CD4-positive, alpha-beta T cell (primary cell): ENCODE results near the gene PATJ. TPM values are rescaled to one million over a fixed set of nuclear protein-coding genes. Genes with fewer than 3 reads are reported as not detected.

Experiments
- ATAC-seq: fragments of 200-7000 bp; cut with Tn5 transposase; one replicate; pipeline ENCODE4 v1.10.0; 2022; ENCODE audit warnings: mild to moderate bottlenecking; ENCODE audit not compliant: poor library complexity
- CTCF ChIA-PET: fragments of 350-600 bp; sonication (Branson Sonifier 250); formaldehyde crosslinking; loops from one replicate; lab custom pipeline; 2021; ENCODE audit warnings: antibody characterized with exemption, inconsistent platforms; lab: Charles Lee
- POLR2A ChIA-PET: fragments of 350-600 bp; sonication (Branson Sonifier 250); formaldehyde crosslinking; loops from one replicate; lab custom pipeline; 2021; ENCODE audit warnings: antibody characterized with exemption, inconsistent platforms; lab: Charles Lee
- DNase-seq, 14 experiments: peaks; one replicate each; pipeline ENCODE4 v3.0.0-alpha.2; 2013 to 2020; ENCODE audit warnings: mixed read lengths in 2 of 14
- H3K27ac ChIP-seq, 2 donors: one replicate each; pipeline versions ENCODE4 v1.5.1 to v1.7.0; 2013; ENCODE audit warnings: low read length in 2 of 2, low read depth in 1 of 2, mild to moderate bottlenecking in 1 of 2
- H3K27me3 ChIP-seq, 2 experiments: 1 replicate in 1 of 2; 2 replicates in 1 of 2; pipeline versions ENCODE4 v1.6.1 to v1.7.0; 2013; ENCODE audit warnings: low read length in 2 of 2, control low read depth in 1 of 2, mild to moderate bottlenecking in 1 of 2, moderate library complexity in 1 of 2; ENCODE audit not compliant: insufficient read depth in 2 of 2, control insufficient read depth in 1 of 2
- H3K36me3 ChIP-seq: one replicate; pipeline ENCODE4 v1.6.1; 2013; ENCODE audit warnings: low read length, control low read depth; ENCODE audit not compliant: insufficient read depth
- H3K4me1 ChIP-seq: one replicate; pipeline ENCODE4 v1.6.1; 2013; ENCODE audit warnings: low read length, control low read depth; ENCODE audit not compliant: insufficient read depth
- H3K4me3 ChIP-seq: one replicate; pipeline ENCODE4 v1.5.1; 2013; ENCODE audit warnings: mild to moderate bottlenecking, low read length, moderate library complexity
- H3K9me3 ChIP-seq, 2 experiments: 1 replicate in 1 of 2; 2 replicates in 1 of 2; pipeline versions ENCODE4 v1.6.1 to v1.7.0; 2013; ENCODE audit warnings: low read length in 2 of 2, mild to moderate bottlenecking in 2 of 2, control low read depth in 1 of 2, moderate library complexity in 1 of 2; ENCODE audit not compliant: control insufficient read depth in 1 of 2, insufficient read depth in 1 of 2
- H3K27ac Mint-ChIP-seq: one replicate; pipeline ENCODE4 v1.8.0; 2020; ENCODE audit warnings: mixed read lengths
- H3K27me3 Mint-ChIP-seq: one replicate; pipeline ENCODE4 v1.8.0; 2021; ENCODE audit warnings: mixed read lengths
- H3K36me3 Mint-ChIP-seq: one replicate; pipeline ENCODE4 v1.8.0; 2021; ENCODE audit warnings: low read depth, mixed read lengths
- H3K4me1 Mint-ChIP-seq: one replicate; pipeline ENCODE4 v1.8.0; 2021; ENCODE audit warnings: low read depth, mixed read lengths
- H3K4me3 Mint-ChIP-seq: one replicate; pipeline ENCODE4 v1.8.0; 2020; ENCODE audit warnings: mild to moderate bottlenecking, mixed read lengths
- H3K9me3 Mint-ChIP-seq: one replicate; pipeline ENCODE4 v1.8.0; 2020; ENCODE audit warnings: mixed read lengths
- CTCF ChIP-seq: fragments of 200-600 bp; IDR thresholded peaks from one replicate; pipeline ENCODE4 v1.8.0; 2022; ENCODE audit warnings: antibody characterized with exemption, mild to moderate bottlenecking
- intact Hi-C, 2 experiments: fragments of 100-400 bp; cut with DNase I in 1 of 2; cut with micrococcal nuclease in 1 of 2; formaldehyde crosslinking; loops; one replicate each; pipeline versions ENCODE4 v1.15.1 to v1.9.0; 2023 to 2025; cut with DNase I, micrococcal nuclease
- total RNA-seq, 174 experiments: library from RNA in 2 of 174; stranded (reverse) in 2 of 174; gene quantifications; one replicate each; pipeline ENCODE4 v1.2.3 and lab custom pipeline; 2021 to 2026

Gene PATJ
- total RNA-seq, 2 experiments from 2014 or later: 50.4 to 54.1 TPM

GRCh38 chr1:62089570-62089969 is 347.3 kb downstream of the PATJ start:
- Mint-ChIP-seq H3K27ac (no peak overlapping the region), H3K4me1 (no peaks in the 10 kb centered on the region), H3K27me3 (no peaks in the 10 kb centered on the region), H3K4me3 (no peak overlapping the region), H3K36me3 (peaks cover 50% of the 10 kb centered on the region), H3K9me3 (no peaks in the 10 kb centered on the region)
- Histone ChIP-seq H3K27me3 (no peaks in the 10 kb centered on the region), H3K9me3 (no peaks in the 10 kb centered on the region), H3K4me1 (no peaks in the 10 kb centered on the region), H3K27ac (no peak overlapping the region), H3K36me3 (peaks cover 26% of the 10 kb centered on the region), H3K4me3 (no peak overlapping the region)
- intact Hi-C loops: no loop called here
- no peak for TF ChIP-seq CTCF
- ChIA-PET POLR2A (no interaction called here), CTCF (no interaction called here)
- DNase-seq (no peak), ATAC-seq (no peak)

DNA sequence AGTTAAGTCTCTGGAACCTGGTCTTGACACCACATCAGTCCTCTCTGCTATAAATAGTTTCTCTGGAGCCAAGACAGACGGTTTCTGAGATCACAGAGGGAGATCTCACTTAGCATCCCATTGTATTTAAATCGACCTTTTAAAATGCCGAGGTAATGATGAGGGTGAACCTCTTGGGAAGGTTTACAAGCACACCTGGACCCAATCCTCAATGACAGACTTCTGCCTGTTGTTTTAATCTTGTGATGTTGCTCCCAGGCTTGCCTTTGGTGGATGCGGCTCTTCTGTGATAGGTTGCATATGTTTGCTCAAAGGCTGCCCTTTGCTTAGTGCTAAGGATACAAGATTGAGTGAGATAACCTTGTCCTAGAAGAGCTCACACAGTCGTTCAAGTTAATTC is 347.7 kb downstream of the PATJ start:
- intact Hi-C loops: no loop called here
- CTCF ChIA-PET: no interaction called here

DNA sequence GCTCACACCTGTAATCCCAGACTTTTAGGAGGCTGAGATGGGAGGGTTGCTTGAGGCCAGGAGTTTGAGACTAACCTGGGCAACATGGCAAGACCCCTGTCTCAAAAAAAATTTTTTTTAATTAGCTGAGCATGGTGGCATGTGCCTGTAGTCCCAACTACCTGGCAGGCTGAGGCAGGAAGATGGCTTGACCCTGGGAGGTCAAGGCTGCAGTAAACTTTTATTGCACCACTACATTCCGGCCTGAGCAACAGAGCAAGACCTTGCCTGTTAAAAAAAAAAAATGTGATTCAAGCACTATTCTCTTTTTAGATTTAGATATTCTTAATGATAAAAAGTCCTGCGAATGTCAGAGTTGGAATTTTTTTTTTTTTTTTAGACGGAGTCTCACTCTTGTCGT is 349.8 kb downstream of the PATJ start:
- no peaks in the 10 kb centered on the region for H3K27me3 Mint-ChIP-seq
- CTCF ChIA-PET: no interaction called here

More for the DNA sequence above, 347.7 kb downstream of the PATJ start:
- H3K36me3 Mint-ChIP-seq: peaks cover 46% of the 10 kb centered on the region
- no peak for DNase-seq
- Histone ChIP-seq H3K36me3 (peaks cover 22% of the 10 kb centered on the region), H3K9me3 (no peaks in the 10 kb centered on the region), H3K27ac (no peak overlapping the region), H3K4me3 (no peak overlapping the region), H3K27me3 (no peaks in the 10 kb centered on the region), H3K4me1 (no peaks in the 10 kb centered on the region)
- H3K27me3 Mint-ChIP-seq: no peaks in the 10 kb centered on the region
- no peaks in the 10 kb centered on the region for H3K4me1 Mint-ChIP-seq
- H3K9me3 Mint-ChIP-seq: no peaks in the 10 kb centered on the region
- POLR2A ChIA-PET: no interaction called here
- H3K27ac Mint-ChIP-seq: no peak overlapping the region
- H3K4me3 Mint-ChIP-seq: no peak overlapping the region
- ATAC-seq: no peak
- no peak for TF ChIP-seq CTCF

More for the DNA sequence above, 349.8 kb downstream of the PATJ start:
- intact Hi-C loops: no loop called here
- ATAC-seq: no peak
- Histone ChIP-seq H3K4me3 (no peak overlapping the region), H3K27me3 (no peaks in the 10 kb centered on the region), H3K9me3 (no peaks in the 10 kb centered on the region), H3K27ac (no peak overlapping the region), H3K36me3 (peaks cover 11% of the 10 kb centered on the region), H3K4me1 (no peaks in the 10 kb centered on the region)
- TF ChIP-seq CTCF: no peak
- no peaks in the 10 kb centered on the region for H3K4me1 Mint-ChIP-seq
- POLR2A ChIA-PET: no interaction called here
- peaks cover 44% of the 10 kb centered on the region for H3K36me3 Mint-ChIP-seq
- no peak overlapping the region for H3K27ac Mint-ChIP-seq
- no peak overlapping the region for H3K4me3 Mint-ChIP-seq
- DNase-seq: no peak
- peaks cover 4% of the 10 kb centered on the region for H3K9me3 Mint-ChIP-seq
